H1 (cell line): Measurements from ENCODE around the gene CEP78. TPM values are rescaled to one million over a fixed set of nuclear protein-coding genes. Genes with fewer than 3 reads are reported as not detected.

Experiments used
- CTCF ChIA-PET: fragments of 300-600 bp; sonication (Branson Sonifier 250); formaldehyde crosslinking; loops from one replicate; lab custom pipeline; 2021; ENCODE audit not compliant: partially characterized antibody; lab: Charles Lee
- POLR2A ChIA-PET: fragments of 300-600 bp; sonication (Branson Sonifier 250); formaldehyde crosslinking; loops from one replicate; lab custom pipeline; 2021; ENCODE audit warnings: inconsistent platforms; ENCODE audit not compliant: partially characterized antibody; lab: Charles Lee
- DNase-seq, 2 experiments: peaks; one replicate each; pipeline versions ENCODE4 v3.0.0 to v3.0.0-alpha.2; 2010 to 2022; ENCODE audit warnings: low spot score in 2 of 2, low read depth in 1 of 2, mixed read lengths in 1 of 2
- FAIRE-seq: peaks from 2 replicates; lab custom pipeline; 2011; peaks lifted over from hg19 to GRCh38; lab: Jason Lieb, UNC
- H2AFZ ChIP-seq: 2 replicates; pipeline ENCODE4 v1.8.1; 2012; ENCODE audit warnings: low read length, inconsistent platforms
- H2AK5ac ChIP-seq: 2 replicates; pipeline ENCODE4 v1.6.1; 2013; ENCODE audit warnings: low read depth, low read length
- H2BK120ac ChIP-seq: replicated peaks from 2 replicates; pipeline ENCODE3; 2013; ENCODE audit warnings: low read depth, low read length, inconsistent platforms
- H2BK12ac ChIP-seq: 2 replicates; pipeline ENCODE4 v1.6.1; 2013; ENCODE audit warnings: low read depth, low read length
- H2BK15ac ChIP-seq: 2 replicates; pipeline ENCODE4 v1.6.1; 2013; ENCODE audit warnings: low read length
- H2BK20ac ChIP-seq: 2 replicates; pipeline ENCODE4 v1.6.1; 2013; ENCODE audit warnings: low read length
- H2BK5ac ChIP-seq: 2 replicates; pipeline ENCODE4 v1.6.1; 2013; ENCODE audit warnings: low read depth, low read length
- H3K14ac ChIP-seq: 2 replicates; pipeline ENCODE4 v1.6.1; 2013; ENCODE audit warnings: inconsistent platforms; ENCODE audit not compliant: insufficient read length
- H3K18ac ChIP-seq: 2 replicates; pipeline ENCODE4 v1.6.1; 2013; ENCODE audit warnings: low read length; ENCODE audit errors: extremely low read depth
- H3K23ac ChIP-seq: 2 replicates; pipeline ENCODE4 v1.6.1; 2013; ENCODE audit warnings: inconsistent platforms; ENCODE audit not compliant: insufficient read length
- H3K23me2 ChIP-seq: 2 replicates; pipeline ENCODE4 v1.6.1; 2013; ENCODE audit warnings: low read depth, low read length
- H3K27ac ChIP-seq: 2 replicates; pipeline ENCODE4 v1.6.1; 2011; ENCODE audit warnings: low read depth, low read length, inconsistent platforms
- H3K27me3 ChIP-seq, 4 experiments: replicated peaks in 1 of 4; 1 replicate in 1 of 4; 2 replicates in 3 of 4; pipeline versions ENCODE4 v1.6.1 to v1.8.1; 2011 to 2013; ENCODE audit warnings: low read length in 3 of 4, mild to moderate bottlenecking in 3 of 4, inconsistent platforms in 2 of 4, mixed read lengths in 2 of 4, moderate library complexity in 1 of 4; ENCODE audit not compliant: control insufficient read depth in 3 of 4, insufficient read depth in 3 of 4; ENCODE audit errors: extremely low read depth in 1 of 4
- H3K36me3 ChIP-seq, 4 experiments: 2 replicates each; pipeline versions ENCODE4 v1.6.1 to v1.8.1; 2011 to 2013; ENCODE audit warnings: mild to moderate bottlenecking in 4 of 4, low read length in 3 of 4, moderate library complexity in 2 of 4, control low read depth in 1 of 4, inconsistent platforms in 1 of 4; ENCODE audit not compliant: insufficient read depth in 4 of 4, control insufficient read depth in 2 of 4
- H3K4ac ChIP-seq: replicated peaks from 2 replicates; pipeline ENCODE3; 2013; ENCODE audit warnings: low read length, low read depth, mixed read lengths, inconsistent platforms; ENCODE audit not compliant: insufficient read length
- H3K4me1 ChIP-seq, 4 experiments: replicated peaks in 1 of 4; 1 replicate in 1 of 4; 2 replicates in 3 of 4; pipeline versions ENCODE4 v1.6.1 to v1.8.1; 2011 to 2013; ENCODE audit warnings: low read length in 3 of 4, inconsistent platforms in 2 of 4, mixed read lengths in 1 of 4; ENCODE audit not compliant: insufficient read depth in 4 of 4, control insufficient read depth in 3 of 4
- H3K4me2 ChIP-seq, 2 experiments: 2 replicates each; pipeline versions ENCODE4 v1.6.1 to v1.8.1; 2011 to 2013; ENCODE audit warnings: low read depth in 2 of 2, low read length in 2 of 2, control low read depth in 1 of 2, inconsistent platforms in 1 of 2, mild to moderate bottlenecking in 1 of 2; ENCODE audit not compliant: insufficient read depth in 1 of 2
- H3K4me3 ChIP-seq, 4 experiments: fragments of 200-600, 300-600 bp in 1 of 4; sonication (generic), shearing (Covaris generic), sonication (Bioruptor Twin) in 1 of 4; 2 replicates each; pipeline versions ENCODE4 v1.5.1 to v1.8.1; 2011 to 2016; ENCODE audit warnings: low read length in 4 of 4, low read depth in 3 of 4, control low read depth in 2 of 4, inconsistent platforms in 2 of 4, mild to moderate bottlenecking in 2 of 4, mixed read lengths in 1 of 4, moderate library complexity in 1 of 4; ENCODE audit not compliant: insufficient read depth in 2 of 4; ENCODE audit errors: extremely low read depth in 1 of 4
- H3K56ac ChIP-seq: replicated peaks from 2 replicates; pipeline ENCODE3; 2013; ENCODE audit warnings: low read depth, mild to moderate bottlenecking, mixed read lengths, low read length, inconsistent platforms; ENCODE audit not compliant: insufficient read length
- H3K79me1 ChIP-seq: 2 replicates; pipeline ENCODE4 v1.6.1; 2013; ENCODE audit warnings: low read depth, low read length, control low read depth
- H3K79me2 ChIP-seq, 2 experiments: 2 replicates each; pipeline versions ENCODE4 v1.6.1 to v1.8.1; 2012 to 2013; ENCODE audit warnings: low read length in 2 of 2, mild to moderate bottlenecking in 2 of 2, inconsistent platforms in 1 of 2; ENCODE audit not compliant: insufficient read depth in 2 of 2, control insufficient read depth in 1 of 2
- H3K9ac ChIP-seq, 4 experiments: replicated peaks in 1 of 4; 1 replicate in 1 of 4; 2 replicates in 3 of 4; pipeline versions ENCODE4 v1.6.1 to v1.8.1; 2011 to 2013; ENCODE audit warnings: low read depth in 3 of 4, low read length in 3 of 4, control low read depth in 2 of 4, mild to moderate bottlenecking in 2 of 4, moderate library complexity in 2 of 4, inconsistent platforms in 1 of 4; ENCODE audit errors: extremely low read depth in 1 of 4
- H3K9me3 ChIP-seq, 2 experiments: 2 replicates each; pipeline versions ENCODE4 v1.6.1 to v1.8.1; 2012 to 2013; ENCODE audit warnings: mild to moderate bottlenecking in 2 of 2, moderate library complexity in 2 of 2, control low read depth in 1 of 2, inconsistent platforms in 1 of 2, low read depth in 1 of 2, low read length in 1 of 2, mixed read lengths in 1 of 2; ENCODE audit not compliant: insufficient read depth in 2 of 2
- H4K20me1 ChIP-seq, 2 experiments: replicated peaks in 1 of 2; 2 replicates each; pipeline versions ENCODE3 to v1.8.1; 2011 to 2013; ENCODE audit warnings: inconsistent platforms in 2 of 2, low read length in 2 of 2, mild to moderate bottlenecking in 1 of 2; ENCODE audit not compliant: insufficient read depth in 2 of 2, control insufficient read depth in 1 of 2
- H4K5ac ChIP-seq: 2 replicates; pipeline ENCODE4 v1.6.1; 2013; ENCODE audit warnings: low read length, low read depth, mixed read lengths, inconsistent platforms; ENCODE audit not compliant: insufficient read length
- H4K8ac ChIP-seq: 2 replicates; pipeline ENCODE4 v1.8.0; 2013; ENCODE audit warnings: mild to moderate bottlenecking, moderate library complexity, low read length, inconsistent platforms; ENCODE audit not compliant: insufficient read depth; ENCODE audit errors: extremely low read depth
- H4K91ac ChIP-seq: replicated peaks from 2 replicates; pipeline ENCODE3; 2013; ENCODE audit warnings: low read length, mixed read lengths, inconsistent platforms; ENCODE audit not compliant: insufficient read length
- ASH2L ChIP-seq: fragments of 200-600, 300-600 bp; sonication (generic); IDR thresholded peaks from one replicate; pipeline ENCODE4 v1.7.1; 2017; ENCODE audit warnings: low read length
- CBX8 ChIP-seq: fragments of 300-800, 300-1000 bp; sonication (generic); IDR thresholded peaks from 2 replicates; pipeline ENCODE4 v1.7.1; 2016; ENCODE audit warnings: low read depth, low read length, borderline replicate concordance
- CTBP2 ChIP-seq: IDR thresholded peaks from 2 replicates; pipeline ENCODE4 v1.7.0; 2011; ENCODE audit warnings: borderline replicate concordance, mild to moderate bottlenecking, moderate library complexity, mixed read lengths, low read length; ENCODE audit not compliant: insufficient read depth, insufficient read length
- NANOG ChIP-seq: IDR thresholded peaks from 2 replicates; pipeline ENCODE4 v1.6.1; 2011; ENCODE audit warnings: low read length, low read depth, mild to moderate bottlenecking, inconsistent platforms; ENCODE audit not compliant: insufficient read depth, poor library complexity, severe bottlenecking
- WGBS, 2 experiments: shearing (Covaris generic) in 1 of 2; methylation state at CpG; one replicate each; pipeline versions ENCODE4 v1.1.6 to v1.1.7; 2013 to 2015; ENCODE audit warnings: low lambda C conversion rate in 2 of 2, mixed read lengths in 2 of 2, inconsistent platforms in 1 of 2, low coverage in 1 of 2, missing lambda C conversion rate in 1 of 2; ENCODE audit not compliant: insufficient replicate concordance in 2 of 2, insufficient coverage in 1 of 2, insufficient read length in 1 of 2; ENCODE audit errors: extremely low coverage in 1 of 2, missing lambda C conversion rate in 1 of 2; 5-methylcytosine and 5-hydroxymethylcytosine counted together
- polyA plus RNA-seq, 7 experiments: library from polyadenylated mRNA; depleted of rRNA in 3 of 7; stranded (reverse) in 5 of 7; unstranded in 2 of 7; fragments of >200 nt in 5 of 7; fragments of 200-250 nt in 2 of 7; gene quantifications; 1 replicate in 5 of 7; 2 replicates in 1 of 7; 4 replicates in 1 of 7; pipeline versions ENCODE4 v1.2.1 to v1.2.3, GENCODE V29; 2011 to 2013; ENCODE audit warnings: missing spikeins in 2 of 7, mixed read lengths in 2 of 7
- total RNA-seq: library from RNA; stranded (reverse); fragmentation: NEBNext Ultra II Directional; extraction: Animal tissue kit (Norgen Biotek cat#: 25700); gene quantifications from 2 replicates; pipeline ENCODE4 v1.2.1, GENCODE V29; 2021
- TF ChIP-seq, protein P1 (sequence below), 3 experiments: IDR thresholded peaks; 1 replicate in 2 of 3; 2 replicates in 1 of 3; pipeline versions ENCODE4 v1.5.1 to v1.6.1; 2011; ENCODE audit warnings: low read length in 3 of 3, mild to moderate bottlenecking in 3 of 3, inconsistent platforms in 2 of 3, low read depth in 1 of 3, moderate library complexity in 1 of 3; ENCODE audit not compliant: insufficient read depth in 1 of 3; ENCODE audit errors: control extremely low read depth in 1 of 3

The CEP78 gene
- total and polyA plus RNA-seq, 2 of the 8 experiments (the other 6 are each of a cell fraction or from before 2014, with no cell fraction given): 10.3 to 40.9 TPM

DNA sequence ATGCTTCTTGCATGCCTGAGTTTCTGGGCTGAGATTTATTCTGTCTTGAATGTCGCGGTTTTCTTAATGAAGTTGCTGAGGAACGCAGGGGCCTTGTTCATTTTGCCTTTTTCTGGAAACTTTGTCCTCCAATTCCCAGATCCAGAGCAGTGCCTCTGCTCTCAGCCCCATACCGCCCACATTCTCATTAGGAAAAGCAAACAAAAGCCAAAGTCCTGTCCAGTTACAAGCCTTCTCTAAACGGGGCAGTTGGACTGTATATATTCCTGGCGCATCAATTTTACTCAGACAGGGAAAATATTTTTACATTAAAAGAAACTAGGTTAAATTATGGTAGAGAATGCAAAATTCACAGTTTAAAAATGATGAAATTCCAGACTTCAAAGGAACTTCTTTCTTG, 59.9 kb downstream of the CEP78 start:
- Histone ChIP-seq H3K36me3 (peaks cover 7 to 20% (median 9%) of the 10 kb centered on the region in 4 experiments; a peak in 7 of 8 replicates), H3K14ac (no peak overlapping the region), H3K9ac (peak overlapping the region in 2 of 4 experiments; percentile 36 to 39; a peak in 2 of 7 replicates), H2AFZ (0 out of 2 replicates have a peak overlapping the region, but pooled peaks have one; percentile 3), H3K27me3 (no peaks in the 10 kb centered on the region), H4K5ac (no peak overlapping the region), H3K23me2 (peaks cover 7% of the 10 kb centered on the region; the same call in 1 of the 2 replicates), H3K56ac (no peak overlapping the region), H4K91ac (peak overlapping the region; percentile 11), H2BK12ac (peak overlapping the region; percentile 77; the same call in 1 of the 2 replicates), H3K4me1 (peaks cover 8 to 16% (median 12%) of the 10 kb centered on the region in 4 experiments; a peak in 6 of 7 replicates), H2BK120ac (peak overlapping the region; percentile 10), H3K18ac (peak overlapping the region; percentile 95; the same call in 1 of the 2 replicates), H3K9me3 (no peaks in the 10 kb centered on the region), H4K20me1 (peaks cover 5 to 11% of the 10 kb centered on the region in 2 experiments), H3K79me1 (peaks cover 4% of the 10 kb centered on the region), H2BK5ac (no peak overlapping the region; the same call in 1 of the 2 replicates), H3K4me2 (peak overlapping the region; percentile 83 to 87), H3K79me2 (peaks cover 15 to 38% of the 10 kb centered on the region in 2 experiments), H2BK15ac (0 out of 2 replicates have a peak overlapping the region, but pooled peaks have one; percentile 10), H3K23ac (no peak overlapping the region), H2AK5ac (no peak overlapping the region; the same call in 1 of the 2 replicates), H3K4ac (no peak overlapping the region), H3K4me3 (peak overlapping the region in 1 of 4 experiments; percentile 89; a peak in 4 of 8 replicates), H2BK20ac (no peak overlapping the region), H3K27ac (no peak overlapping the region), H4K8ac (no peak overlapping the region)
- ChIA-PET CTCF (interaction anchor here (1.6 to 3.2 kb wide), 2 partner anchors 11 to 28 kb away, joined by 4 to 21 read pairs; no protein-coding TSS in a partner anchor), POLR2A (interaction anchor here (1.0 to 27.8 kb wide), 16 partner anchors 13 to 350 kb away, joined by 3 to 936 read pairs (median 8); partner anchors contain the start of genes CEP78 and GNAQ)
- DNase-seq (peak in 1 of 2 experiments; percentile 33), FAIRE-seq (no peak)
- 61% methylated on average over 6 of the region's 6 CpGs; no CpG with 5 or more reads in 1 of the 2 experiments for WGBS, 2 experiments
- no peak for TF ChIP-seq CTBP2
- TF ChIP-seq, protein P1, sequence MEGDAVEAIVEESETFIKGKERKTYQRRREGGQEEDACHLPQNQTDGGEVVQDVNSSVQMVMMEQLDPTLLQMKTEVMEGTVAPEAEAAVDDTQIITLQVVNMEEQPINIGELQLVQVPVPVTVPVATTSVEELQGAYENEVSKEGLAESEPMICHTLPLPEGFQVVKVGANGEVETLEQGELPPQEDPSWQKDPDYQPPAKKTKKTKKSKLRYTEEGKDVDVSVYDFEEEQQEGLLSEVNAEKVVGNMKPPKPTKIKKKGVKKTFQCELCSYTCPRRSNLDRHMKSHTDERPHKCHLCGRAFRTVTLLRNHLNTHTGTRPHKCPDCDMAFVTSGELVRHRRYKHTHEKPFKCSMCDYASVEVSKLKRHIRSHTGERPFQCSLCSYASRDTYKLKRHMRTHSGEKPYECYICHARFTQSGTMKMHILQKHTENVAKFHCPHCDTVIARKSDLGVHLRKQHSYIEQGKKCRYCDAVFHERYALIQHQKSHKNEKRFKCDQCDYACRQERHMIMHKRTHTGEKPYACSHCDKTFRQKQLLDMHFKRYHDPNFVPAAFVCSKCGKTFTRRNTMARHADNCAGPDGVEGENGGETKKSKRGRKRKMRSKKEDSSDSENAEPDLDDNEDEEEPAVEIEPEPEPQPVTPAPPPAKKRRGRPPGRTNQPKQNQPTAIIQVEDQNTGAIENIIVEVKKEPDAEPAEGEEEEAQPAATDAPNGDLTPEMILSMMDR (IDR thresholded peaks at IDR 0.05; ENCODE audit: control extremely low read depth in 1 of 3, insufficient read depth in 1 of 3, low read depth in 1 of 3, low read length in 3 of 3): no peak
- no peak for TF ChIP-seq NANOG
- TF ChIP-seq ASH2L: no peak
- no peak for TF ChIP-seq CBX8
